Lung (tissue), 11 donors: ENCODE data around the gene LASP1NB.

Source experiments
- ATAC-seq: fragments of 200-7000 bp; cut with Tn5 transposase; one replicate; pipeline ENCODE4 v1.9.1; 2020; ENCODE audit warnings: moderate number of reproducible peaks; ENCODE audit not compliant: insufficient read depth, low FRiP score
- DNase-seq, 3 donors: peaks; one replicate each; pipeline ENCODE4 v3.0.0-alpha.2; 2013 to 2017
- H3K27ac ChIP-seq, 2 donors: one replicate each; pipeline ENCODE4 v1.5.1; 2013; ENCODE audit warnings: mild to moderate bottlenecking in 2 of 2, moderate library complexity in 2 of 2, control low read depth in 1 of 2, inconsistent platforms in 1 of 2, low read depth in 1 of 2, low read length in 1 of 2
- H3K27me3 ChIP-seq, 3 donors: one replicate each; pipeline ENCODE4 v1.5.1; 2013; ENCODE audit warnings: low read length in 2 of 3; ENCODE audit not compliant: control insufficient read depth in 3 of 3, insufficient read depth in 3 of 3
- H3K36me3 ChIP-seq, 4 donors: one replicate each; pipeline ENCODE4 v1.5.1; 2013; ENCODE audit warnings: low read length in 4 of 4, mild to moderate bottlenecking in 1 of 4, moderate library complexity in 1 of 4; ENCODE audit not compliant: control insufficient read depth in 4 of 4, insufficient read depth in 4 of 4
- H3K4me1 ChIP-seq, 5 donors: one replicate each; pipeline ENCODE4 v1.5.1; 2013; ENCODE audit warnings: low read length in 5 of 5, mild to moderate bottlenecking in 2 of 5, moderate library complexity in 1 of 5; ENCODE audit not compliant: control insufficient read depth in 5 of 5, insufficient read depth in 5 of 5
- H3K4me3 ChIP-seq: one replicate; pipeline ENCODE4 v1.5.1; 2013; ENCODE audit warnings: mild to moderate bottlenecking, control low read depth, moderate library complexity
- H3K9ac ChIP-seq, 2 donors: one replicate each; pipeline ENCODE4 v1.5.1; 2013; ENCODE audit warnings: low read length in 2 of 2, control low read depth in 1 of 2; ENCODE audit not compliant: insufficient read depth in 1 of 2
- H3K9me3 ChIP-seq, 4 donors: one replicate each; pipeline ENCODE4 v1.5.1; 2013; ENCODE audit warnings: low read length in 3 of 4, mild to moderate bottlenecking in 1 of 4, moderate library complexity in 1 of 4; ENCODE audit not compliant: control insufficient read depth in 4 of 4, insufficient read depth in 3 of 4
- WGBS, 2 donors: extraction: QIAGEN DNeasy Blood & Tissue Kit; methylation state at CpG; one replicate each; pipeline ENCODE4 v1.1.7; 2013; 5-methylcytosine and 5-hydroxymethylcytosine counted together
- TF ChIP-seq, protein P1 (sequence below): IDR thresholded peaks from 2 replicates; pipeline ENCODE4 v1.5.1; 2012; ENCODE audit warnings: mild to moderate bottlenecking; ENCODE audit errors: control extremely low read depth, extremely low read depth
- donor health status: control.
- donor health status: control.
- donor health status: Bipolar disorder and iron deficiency.
- donor health status: healthy.
- donor health status: DM: yes; HTN: yes; CAD: no.

LASP1NB gene

DNA sequence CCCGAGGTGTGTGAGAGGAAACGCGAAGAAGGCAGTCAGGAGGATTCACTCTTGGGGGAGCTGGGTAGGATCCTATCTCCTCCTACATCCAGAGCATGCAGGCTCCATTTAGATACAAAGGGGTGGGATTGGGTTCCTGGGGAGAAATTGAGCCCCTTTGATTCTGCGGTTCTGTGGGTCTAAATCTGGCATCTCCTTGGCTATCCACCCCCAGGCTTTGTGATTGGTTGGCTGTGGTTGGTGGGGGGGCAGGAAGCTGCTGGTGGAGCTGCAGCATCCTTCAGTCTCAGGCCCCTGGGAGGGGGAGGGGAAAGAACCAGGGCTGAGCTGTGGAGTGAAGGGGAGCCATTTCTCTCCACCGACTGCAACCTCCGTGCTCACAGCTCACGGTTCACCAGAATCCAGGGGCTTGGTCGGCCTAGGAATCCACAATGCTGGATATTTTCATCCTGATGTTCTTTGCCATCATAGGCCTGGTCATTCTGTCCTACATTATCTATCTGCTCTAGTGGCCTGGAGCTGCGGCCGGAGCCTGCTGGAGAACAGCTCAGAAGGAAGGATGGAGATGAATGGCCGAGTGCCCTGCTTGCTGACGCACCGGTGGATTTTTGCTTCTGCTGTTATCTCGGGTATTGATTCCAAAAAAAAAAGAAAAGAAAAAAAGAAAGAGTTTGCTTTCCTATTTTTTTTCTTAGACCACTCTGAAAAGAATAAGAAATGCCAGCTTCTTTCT lies at the start of gene LASP1NB:
Gene LASP1NB (plus strand): TSS at position 352 of the 733 bp plus-strand sequence.
- TF ChIP-seq, protein P1, sequence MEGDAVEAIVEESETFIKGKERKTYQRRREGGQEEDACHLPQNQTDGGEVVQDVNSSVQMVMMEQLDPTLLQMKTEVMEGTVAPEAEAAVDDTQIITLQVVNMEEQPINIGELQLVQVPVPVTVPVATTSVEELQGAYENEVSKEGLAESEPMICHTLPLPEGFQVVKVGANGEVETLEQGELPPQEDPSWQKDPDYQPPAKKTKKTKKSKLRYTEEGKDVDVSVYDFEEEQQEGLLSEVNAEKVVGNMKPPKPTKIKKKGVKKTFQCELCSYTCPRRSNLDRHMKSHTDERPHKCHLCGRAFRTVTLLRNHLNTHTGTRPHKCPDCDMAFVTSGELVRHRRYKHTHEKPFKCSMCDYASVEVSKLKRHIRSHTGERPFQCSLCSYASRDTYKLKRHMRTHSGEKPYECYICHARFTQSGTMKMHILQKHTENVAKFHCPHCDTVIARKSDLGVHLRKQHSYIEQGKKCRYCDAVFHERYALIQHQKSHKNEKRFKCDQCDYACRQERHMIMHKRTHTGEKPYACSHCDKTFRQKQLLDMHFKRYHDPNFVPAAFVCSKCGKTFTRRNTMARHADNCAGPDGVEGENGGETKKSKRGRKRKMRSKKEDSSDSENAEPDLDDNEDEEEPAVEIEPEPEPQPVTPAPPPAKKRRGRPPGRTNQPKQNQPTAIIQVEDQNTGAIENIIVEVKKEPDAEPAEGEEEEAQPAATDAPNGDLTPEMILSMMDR: no peak
- Histone ChIP-seq H3K4me1 (peaks cover 5 to 21% (median 6%) of the 10 kb centered on the region in 5 donors), H3K36me3 (peaks cover 0 to 6% (median 2%) of the 10 kb centered on the region in 4 donors), H3K9me3 (no peaks in the 10 kb centered on the region), H3K9ac (no peak within 1 kb of the TSS), H3K27me3 (no peaks in the 10 kb centered on the region), H3K4me3 (no peak within 1 kb of the TSS), H3K27ac (peak within 1 kb of the TSS in 1 of 2 donors; percentile 14)
- DNase-seq (peak; percentile 61 to 74 (median 74)), ATAC-seq (no peak)
- 70 to 76% methylated on average over 14 of the region's 14 CpGs for WGBS, 2 donors

DNA sequence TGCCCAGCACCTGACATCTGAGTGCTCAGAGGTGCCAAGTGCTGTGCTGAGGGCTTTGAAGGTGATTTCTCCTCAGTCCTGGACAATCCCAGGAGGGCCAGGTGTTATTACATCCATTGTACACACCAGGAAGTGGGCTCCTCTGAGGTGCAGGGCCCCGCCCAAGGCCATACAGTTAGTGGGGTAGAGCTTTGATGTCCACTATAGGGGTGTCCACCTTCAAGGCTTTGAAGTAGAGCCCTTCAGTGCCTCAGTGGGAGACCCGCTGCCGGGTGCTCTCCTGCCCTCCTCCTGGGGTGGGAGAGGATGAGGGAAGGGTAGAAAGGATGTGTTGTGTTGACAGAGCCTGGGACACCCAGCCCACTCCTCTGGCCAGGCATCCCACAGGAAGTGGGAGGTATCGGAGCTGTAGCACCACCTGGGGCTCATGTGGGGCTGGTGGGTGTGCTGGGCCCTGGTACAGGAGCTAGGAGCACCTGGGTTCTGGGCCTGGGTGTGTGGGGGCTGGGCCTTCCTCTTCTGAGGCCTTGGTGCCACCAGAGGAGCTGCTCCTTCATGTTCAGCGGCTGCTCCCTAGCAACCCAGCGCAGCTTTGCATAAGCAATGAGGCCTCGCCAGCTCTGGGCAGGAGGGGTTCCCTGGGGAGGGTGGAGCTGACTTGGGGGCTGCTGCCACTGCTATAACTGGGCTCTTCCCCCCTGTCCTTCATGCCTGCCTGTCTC lies 48.1 kb upstream of the LASP1NB start:
- Histone ChIP-seq H3K27ac (peak overlapping the region in 1 of 2 donors; percentile 43), H3K4me1 (peaks cover 27 to 63% (median 54%) of the 10 kb centered on the region in 5 donors), H3K36me3 (peaks cover 3 to 20% (median 13%) of the 10 kb centered on the region in 4 donors), H3K27me3 (no peaks in the 10 kb centered on the region), H3K9ac (no peak overlapping the region), H3K4me3 (no peak overlapping the region), H3K9me3 (no peaks in the 10 kb centered on the region)
- WGBS, 2 donors: 37 to 42% methylated on average over 5 to 7 of the region's 7 CpGs
- DNase-seq (no peak), ATAC-seq (no peak)
- TF ChIP-seq, protein P1: no peak

DNA sequence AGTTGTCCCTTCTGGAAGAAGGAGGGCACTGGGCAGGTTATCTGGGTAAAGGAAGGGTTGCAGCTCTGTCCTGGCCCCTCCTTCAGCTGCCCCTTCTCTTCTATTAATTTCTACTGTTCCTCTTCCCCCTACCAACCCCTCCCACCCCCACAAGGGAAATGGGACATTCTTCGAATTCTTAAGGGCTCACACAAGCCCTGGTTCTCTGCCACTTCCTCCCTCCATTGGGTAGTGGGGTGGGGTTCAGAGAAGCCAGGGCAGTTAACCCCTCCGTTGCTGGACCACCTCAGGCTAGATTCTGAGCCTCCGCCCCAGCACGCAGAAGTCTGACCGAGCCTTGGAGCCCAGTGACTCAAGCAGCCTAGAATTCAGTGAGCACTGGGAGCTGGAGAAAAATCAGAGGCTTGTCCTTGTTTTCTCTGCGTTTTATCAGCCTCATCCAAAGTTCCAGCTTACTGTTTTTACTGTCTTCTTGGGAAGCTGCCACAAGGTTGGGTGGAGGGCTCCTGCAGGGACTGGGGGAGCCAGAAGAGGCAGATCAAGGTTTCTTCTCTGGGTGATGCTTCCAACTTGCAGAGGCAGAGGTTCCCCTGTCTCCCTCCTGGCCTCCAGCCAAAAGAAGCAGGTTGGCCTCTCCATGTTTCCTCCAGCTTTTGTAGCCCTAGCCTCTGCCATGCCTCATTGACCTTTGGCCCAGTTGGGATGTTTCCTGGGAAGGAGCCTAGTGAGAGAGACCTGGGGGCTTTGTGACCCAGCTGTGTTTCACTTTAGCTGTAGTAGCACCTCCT lies 45.3 kb upstream of the LASP1NB start:
- H3K9ac ChIP-seq: peak overlapping the region in 1 of 2 donors; percentile 34
- 25 to 42% methylated on average over 6 of the region's 6 CpGs for WGBS, 2 donors
- ATAC-seq (peak; percentile 20), DNase-seq (peak; percentile 79 to 87 (median 84))
- peaks cover 16 to 47% (median 43%) of the 10 kb centered on the region in 5 donors for H3K4me1 ChIP-seq
- H3K36me3 ChIP-seq: peaks cover 3 to 26% (median 17%) of the 10 kb centered on the region in 4 donors
- H3K27ac ChIP-seq: peak overlapping the region in 1 of 2 donors; percentile 73
- no peak overlapping the region for H3K4me3 ChIP-seq
- no peaks in the 10 kb centered on the region for H3K27me3 ChIP-seq
- no peaks in the 10 kb centered on the region for H3K9me3 ChIP-seq
- TF ChIP-seq, protein P1: no peak
